Measurements from ENCODE around the gene MAP4K4.

The MAP4K4 gene

DNA sequence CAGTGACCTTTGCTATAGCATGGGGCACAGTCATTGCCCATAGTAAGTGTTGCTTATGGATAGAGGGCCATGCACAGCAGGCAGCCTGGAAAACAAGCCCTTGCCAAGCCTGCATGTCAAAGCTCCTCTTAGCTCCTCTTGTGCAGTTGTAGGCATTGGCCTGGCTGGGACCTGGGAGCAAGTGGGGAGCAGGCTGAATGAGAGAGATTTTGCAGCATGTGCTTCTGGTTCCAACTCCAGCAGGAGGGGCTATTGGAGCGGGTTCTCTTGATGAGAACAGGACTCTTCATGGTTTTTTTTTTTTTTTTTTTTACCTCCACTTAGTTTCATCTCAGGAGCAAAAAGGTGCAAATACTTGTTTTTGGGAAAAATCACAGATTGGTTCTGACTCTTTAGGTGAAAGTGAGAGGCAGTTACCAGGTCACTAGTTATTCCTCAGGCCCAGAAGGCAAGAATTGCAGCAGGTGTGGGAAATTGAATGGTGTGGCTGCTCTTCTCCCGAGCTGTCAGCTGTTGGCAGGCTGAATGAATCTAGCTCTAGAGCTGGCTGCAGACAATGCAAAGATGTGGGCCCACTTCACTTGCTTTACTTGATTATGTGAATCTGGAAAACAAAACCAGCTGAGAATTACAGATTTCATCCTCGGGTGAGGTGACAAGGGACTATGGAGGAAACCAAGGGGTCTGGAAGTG, 95.9 kb downstream of the MAP4K4 start:
- peak; percentile 32 for DNase-seq

- DNase-seq: no peak
These were observed 96.6 kb downstream of the MAP4K4 start for GRCh38 chr2:101794141-101794540.

DNA sequence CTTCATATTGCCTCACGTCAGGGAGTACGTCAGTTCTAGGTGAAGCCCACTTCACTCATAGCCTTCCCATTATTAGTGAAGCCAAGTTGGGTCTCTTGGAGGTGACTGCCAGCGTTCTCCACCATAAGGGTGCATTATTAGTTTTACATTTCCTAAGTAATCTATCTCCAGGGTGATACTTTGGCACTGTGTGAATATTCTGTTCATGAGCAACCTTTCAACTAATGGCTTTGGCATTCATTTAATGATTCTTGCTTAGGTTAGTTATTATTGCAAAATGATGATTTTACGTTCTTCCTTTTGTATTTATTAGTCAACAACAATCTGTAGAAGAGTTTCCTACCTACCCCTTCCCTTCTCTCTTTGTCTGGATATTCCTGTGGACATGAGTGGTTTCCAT, 97.5 kb downstream of the MAP4K4 start:
- no peak for DNase-seq

DNA sequence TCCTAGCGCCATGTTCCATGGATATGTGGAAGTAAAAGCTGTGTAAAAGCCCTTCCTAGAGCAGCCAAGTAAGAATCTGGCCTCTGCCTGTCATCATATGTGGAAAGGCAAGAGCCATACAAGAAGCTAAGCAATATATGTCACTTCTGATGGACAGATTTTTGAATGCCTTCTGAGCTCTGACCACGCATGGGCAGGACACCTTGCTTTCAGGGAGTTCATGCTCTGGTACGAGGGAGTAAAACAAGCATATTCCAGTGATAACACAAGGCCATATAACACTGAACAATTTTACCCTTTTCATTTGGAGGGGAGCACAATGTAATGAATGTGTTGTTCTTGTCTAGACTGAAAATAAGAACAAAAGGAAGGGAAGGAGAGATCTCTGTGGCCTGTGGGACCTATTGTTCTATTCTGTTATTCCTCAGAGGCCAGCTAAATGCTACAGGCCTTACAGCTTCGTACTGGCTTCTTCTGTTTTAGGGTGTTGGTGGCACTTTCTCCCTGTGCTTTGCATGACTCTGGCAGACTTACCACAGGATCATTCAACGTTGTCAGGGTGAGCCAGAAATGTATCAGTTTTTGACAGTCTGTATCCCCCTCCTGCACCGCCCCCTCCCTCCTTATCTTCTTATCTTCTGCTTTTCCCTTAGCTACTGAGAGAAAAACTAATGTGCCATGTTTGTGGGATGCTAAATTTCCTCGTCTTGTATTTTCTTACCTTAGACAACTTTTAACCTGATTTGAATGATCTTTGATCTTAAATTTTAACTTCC, 99.5 kb downstream of the MAP4K4 start:
- no peak for DNase-seq

DNA sequence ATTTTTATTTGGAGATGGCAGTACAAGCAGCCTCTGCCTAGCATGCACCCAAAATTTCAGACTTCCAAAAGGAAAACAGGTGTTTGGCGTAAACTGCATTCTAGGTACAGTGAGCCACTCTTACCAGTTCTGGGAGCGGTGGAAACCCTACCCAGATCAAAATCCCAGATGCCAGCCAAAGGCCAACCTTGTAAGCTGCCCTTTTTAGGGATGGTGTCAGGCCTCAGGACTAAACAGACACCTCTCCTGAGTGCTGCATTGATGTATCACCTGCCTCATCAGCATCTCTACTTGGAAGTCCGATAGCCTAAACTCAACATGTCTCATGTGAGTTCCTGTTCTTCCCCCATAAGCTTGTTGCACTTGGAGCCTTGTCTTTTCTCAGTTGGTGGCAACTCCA, 104.0 kb downstream of the MAP4K4 start:
- DNase-seq: no peak

- no peak for DNase-seq
These were observed 104.8 kb downstream of the MAP4K4 start for GRCh38 chr2:101802329-101802728.

DNA sequence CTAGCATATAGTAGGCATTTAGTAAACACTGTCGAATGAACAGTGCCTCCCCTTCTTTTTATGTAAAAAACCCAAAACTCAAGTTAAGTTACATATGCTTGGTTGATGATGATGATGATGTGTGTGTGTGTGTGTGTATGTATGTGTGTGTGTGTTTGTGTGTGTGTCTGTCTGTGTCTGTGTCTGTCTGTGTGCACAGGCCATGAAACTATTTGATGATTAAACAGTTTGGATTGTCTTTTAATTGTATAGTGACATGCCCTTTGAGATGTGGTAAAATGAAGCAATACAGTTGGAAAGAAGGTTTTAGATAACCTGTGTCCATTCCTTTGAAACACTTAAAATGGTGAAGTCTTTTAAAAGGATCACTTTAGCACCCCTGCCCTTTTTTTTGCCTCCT, 105.6 kb downstream of the MAP4K4 start:
- no peak for DNase-seq

GRCh38 chr2:101803945-101804696, 106.6 kb downstream of the MAP4K4 start:
- DNase-seq: no peak

- no peak for DNase-seq
These were observed 107.9 kb downstream of the MAP4K4 start for GRCh38 chr2:101805152-101806088.

- peak; percentile 48 for DNase-seq
These were observed 108.6 kb downstream of the MAP4K4 start for GRCh38 chr2:101806123-101806522.

DNA sequence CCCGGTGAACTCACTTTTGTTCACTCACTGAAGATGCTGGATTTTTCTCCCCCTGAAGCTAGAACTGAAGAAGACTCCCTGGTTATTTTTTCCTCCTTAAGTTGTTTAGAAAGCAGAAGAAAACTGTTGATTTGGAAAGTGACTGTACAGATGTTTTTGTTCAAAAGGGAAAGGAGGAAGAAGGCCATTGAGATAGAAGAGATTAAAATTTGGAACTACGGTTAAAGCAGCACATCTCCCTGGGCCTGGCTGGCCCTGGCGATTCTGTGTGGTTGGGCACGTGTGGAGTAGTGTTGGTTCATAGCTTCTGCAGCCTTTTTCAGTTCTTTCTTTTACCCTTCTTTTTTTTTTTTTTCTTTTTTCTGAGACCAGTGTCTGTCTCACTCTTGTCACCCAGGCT, 109.2 kb downstream of the MAP4K4 start:
- no peak for DNase-seq

DNA sequence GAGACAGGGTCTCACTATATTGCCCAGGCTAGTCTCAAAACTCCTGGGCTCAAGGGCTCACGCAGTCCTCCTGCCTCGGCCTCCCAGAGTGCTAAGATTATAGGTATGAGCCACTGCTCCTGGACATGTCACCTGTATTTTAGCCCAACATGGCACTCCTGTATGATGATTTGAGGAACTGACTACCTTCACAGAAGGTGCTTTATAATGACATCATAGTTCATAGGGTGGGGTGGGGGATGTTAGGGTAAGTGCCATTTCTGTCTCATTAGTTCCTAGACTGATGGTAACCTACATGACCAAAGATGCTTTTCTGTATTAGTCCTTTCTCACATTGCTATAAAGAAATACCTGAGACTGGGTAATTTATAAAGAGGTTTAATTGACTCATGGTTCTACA, 109.7 kb downstream of the MAP4K4 start:
- no peak for DNase-seq

DNA sequence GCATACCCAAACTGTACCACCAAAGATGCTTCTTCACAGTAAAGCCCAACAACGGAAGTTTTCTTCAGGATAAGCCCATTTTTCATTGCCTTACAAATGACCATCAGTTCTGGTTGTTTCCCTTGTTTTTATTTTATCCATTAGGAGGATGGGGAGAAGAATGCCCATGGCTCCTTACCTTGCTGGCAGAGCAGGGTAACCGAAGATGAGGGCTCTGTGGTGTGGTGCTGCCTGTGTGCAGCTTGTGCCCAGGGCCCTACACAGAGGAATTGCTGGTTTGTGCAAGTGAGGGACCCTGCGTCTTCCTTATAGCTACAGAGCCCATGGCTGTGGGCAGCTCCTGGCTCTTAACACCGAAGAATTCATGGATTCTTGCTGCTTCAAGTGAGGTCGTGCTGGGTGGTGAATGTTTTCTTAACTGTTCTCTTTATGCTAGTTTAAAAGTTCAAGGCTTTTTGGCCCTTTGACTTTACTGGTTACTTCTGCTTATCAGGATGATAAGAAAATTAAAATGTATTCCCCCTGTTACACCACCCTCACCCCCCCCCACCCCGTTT, 110.6 kb downstream of the MAP4K4 start:
- no peak for DNase-seq

- no peak for DNase-seq
These were observed 112.2 kb downstream of the MAP4K4 start for GRCh38 chr2:101809698-101810097.

GRCh38 chr2:101811226-101812015, 113.9 kb downstream of the MAP4K4 start:
- DNase-seq: no peak

GRCh38 chr2:101812226-101812625, 114.7 kb downstream of the MAP4K4 start:
- no peak for DNase-seq

GRCh38 chr2:101814752-101815151, 117.2 kb downstream of the MAP4K4 start:
- DNase-seq: no peak

DNA sequence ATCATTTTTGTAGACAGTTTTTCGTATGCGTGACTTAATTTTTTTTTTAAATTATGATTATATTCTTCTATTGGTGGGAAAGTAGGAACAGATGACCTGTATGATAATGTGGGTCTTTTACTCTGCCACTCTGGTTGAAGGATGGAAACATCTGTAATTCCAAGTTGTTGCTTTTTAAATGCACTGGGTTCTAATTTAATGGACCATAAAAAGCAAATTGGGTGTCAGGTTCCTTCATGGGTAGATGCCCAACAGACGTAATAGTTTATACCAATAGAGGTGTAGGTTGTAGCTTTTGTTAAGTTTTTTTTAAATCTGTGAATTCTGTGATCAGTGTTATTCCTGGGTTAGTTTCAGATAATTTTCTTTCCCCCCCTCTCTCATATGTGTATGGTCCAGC, 117.6 kb downstream of the MAP4K4 start:
- DNase-seq: no peak

DNA sequence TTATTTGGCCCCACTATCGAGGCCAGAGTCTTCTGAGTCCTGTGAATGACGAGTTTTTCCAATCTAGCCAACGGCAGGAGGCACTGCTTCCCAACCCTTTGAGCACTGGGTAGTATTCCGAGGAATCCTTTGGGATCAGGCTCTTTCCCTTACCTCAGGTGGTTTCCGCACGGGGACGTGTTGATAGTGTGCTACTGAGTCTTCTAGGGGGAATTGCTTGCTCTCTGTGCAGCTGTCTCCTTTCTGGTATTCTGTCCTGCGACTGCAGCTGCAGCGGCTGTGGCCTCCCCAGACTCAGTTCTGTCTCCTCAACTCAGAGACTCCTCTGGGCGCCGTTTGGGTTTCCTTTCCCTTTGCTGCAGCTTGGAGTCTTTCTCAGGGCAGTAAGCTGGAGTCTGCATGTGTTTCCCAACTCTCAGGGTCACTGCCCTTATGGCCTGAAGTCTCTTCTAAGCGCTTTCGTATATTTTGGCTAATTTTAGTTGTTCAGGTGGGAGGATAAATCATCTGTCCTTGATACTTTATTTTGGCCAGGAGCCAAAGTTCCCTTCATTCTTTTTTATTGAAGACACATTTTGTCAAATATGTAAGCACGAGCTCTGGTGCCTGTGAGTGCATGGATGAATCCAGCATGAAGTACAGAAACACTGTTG, 118.4 kb downstream of the MAP4K4 start:
- DNase-seq: no peak

GRCh38 chr2:101816598-101816997, 119.1 kb downstream of the MAP4K4 start:
- DNase-seq: no peak

DNA sequence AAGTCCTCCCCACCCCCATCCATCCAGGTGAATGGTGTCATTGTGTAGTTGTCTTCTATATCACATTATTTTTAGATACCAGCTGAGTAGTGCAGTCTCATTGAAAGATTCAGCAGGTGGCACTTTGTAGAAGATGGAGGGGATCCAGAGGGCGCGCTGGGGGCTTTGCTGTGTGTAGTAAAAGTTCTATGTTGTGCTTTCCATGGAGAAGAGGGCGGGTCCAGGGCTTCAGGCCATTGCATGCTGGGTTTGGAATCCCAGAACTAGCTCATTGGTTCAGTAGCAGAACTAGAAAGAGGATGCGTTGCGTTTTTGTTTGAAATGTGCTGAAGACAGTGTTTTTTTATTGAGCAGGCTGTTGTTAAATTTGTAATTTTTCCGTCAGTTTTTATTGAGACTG, 120.0 kb downstream of the MAP4K4 start:
- DNase-seq: no peak
